NT2/D1 (cell line): ENCODE data around the gene ARHGEF16.

Experiments used
- SUZ12 ChIP-seq: IDR thresholded peaks from 2 replicates; pipeline ENCODE4 v1.6.1; 2011; ENCODE audit not compliant: insufficient read length, insufficient read depth; ENCODE audit errors: extremely low read depth
- YY1 ChIP-seq: IDR thresholded peaks from 2 replicates; pipeline ENCODE4 v1.6.1; 2011; ENCODE audit not compliant: insufficient read length, insufficient read depth
- ZNF274 ChIP-seq: IDR thresholded peaks from 2 replicates; pipeline ENCODE4 v1.6.1; 2011; ENCODE audit warnings: mild to moderate bottlenecking, low read depth, low read length

DNA sequence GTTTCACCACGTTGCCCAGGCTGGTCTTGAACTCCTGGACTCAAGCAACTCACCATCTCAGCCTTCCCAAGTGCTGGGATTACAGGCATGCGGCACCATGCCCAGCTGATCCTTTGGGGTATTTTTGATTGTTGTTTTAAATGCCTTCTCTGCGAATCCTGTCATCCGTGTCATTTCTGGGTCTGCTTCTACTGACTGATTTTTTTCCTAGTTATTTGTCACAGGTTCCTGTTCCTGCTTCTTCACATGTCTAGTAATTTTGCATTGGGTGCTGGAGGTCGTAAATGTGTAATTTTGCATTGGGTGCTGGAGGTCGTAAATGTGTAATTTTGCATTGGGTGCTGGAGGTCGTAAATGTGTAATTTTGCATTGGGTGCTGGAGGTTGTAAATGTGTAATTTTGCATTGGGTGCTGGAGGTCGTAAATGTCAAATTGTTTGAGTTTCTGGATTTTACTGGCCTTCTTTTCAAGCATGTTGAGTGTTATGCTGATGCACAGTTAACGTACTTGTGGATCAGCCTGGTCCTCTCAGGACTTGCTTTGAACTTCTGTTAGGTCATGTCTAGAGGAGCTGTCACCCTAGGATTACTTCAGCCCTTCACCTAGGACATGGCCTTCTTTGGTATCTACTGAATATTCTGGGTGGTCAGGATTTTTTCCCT, 4.1 kb upstream of the ARHGEF16 start:
- TF ChIP-seq YY1, result no peak
- no peak for TF ChIP-seq ZNF274
- no peak for TF ChIP-seq SUZ12
